ENCODE data around the gene GSK3A.

DNA sequence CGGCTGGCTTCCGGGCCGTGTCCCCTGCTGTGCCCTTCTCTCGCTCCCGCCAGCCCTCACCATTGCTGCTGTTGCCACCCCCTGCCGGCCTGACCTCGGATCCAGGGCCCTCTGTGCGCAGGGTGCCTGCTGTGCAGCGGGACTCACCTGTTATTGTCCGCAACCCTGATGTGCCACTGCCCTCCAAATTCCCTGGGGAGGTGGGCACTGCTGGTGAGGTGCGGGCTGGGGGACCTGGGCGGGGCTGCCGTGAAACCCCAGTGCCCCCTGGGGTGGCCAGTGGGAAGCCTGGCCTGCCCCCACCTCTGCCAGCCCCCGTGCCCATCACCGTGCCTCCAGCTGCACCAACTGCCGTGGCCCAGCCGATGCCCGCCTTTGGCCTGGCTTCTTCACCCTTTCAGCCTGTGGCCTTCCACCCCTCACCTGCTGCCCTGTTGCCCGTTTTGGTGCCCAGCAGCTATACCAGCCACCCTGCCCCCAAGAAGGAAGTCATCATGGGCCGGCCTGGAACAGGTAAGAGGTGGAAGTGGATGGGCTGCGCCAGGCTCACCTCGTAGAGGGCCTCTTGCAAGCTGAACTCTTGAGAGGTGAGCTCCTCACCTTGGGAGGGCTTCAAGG, 31.8 kb upstream of the GSK3A start:
- TF ChIP-seq POU2F2 (IDR thresholded peaks at IDR 0.05; ENCODE audit: low read depth, low read length) = no peak
- TF ChIP-seq POLR2AphosphoS5 (IDR thresholded peaks at IDR 0.05; ENCODE audit: low read depth, low read length) = no peak
- no peak for TF ChIP-seq POLR2A (IDR thresholded peaks at IDR 0.05; ENCODE audit: low read depth, low read length)
- no peak for TF ChIP-seq TAF1 (IDR thresholded peaks at IDR 0.05; ENCODE audit: low read depth, low read length)
- TF ChIP-seq SPI1 (IDR thresholded peaks at IDR 0.05; ENCODE audit: low read depth, low read length) = no peak
- TF ChIP-seq PAX5 (IDR thresholded peaks at IDR 0.05; ENCODE audit: insufficient read depth, low read length, severe bottlenecking) = no peak

All from GM12891 (cell line).